Heart left ventricle (tissue), 16 donors: ENCODE measurements around the gene LRPAP1. TPM values are rescaled to one million over a fixed set of nuclear protein-coding genes. Genes with fewer than 3 reads are reported as not detected.

ENCODE experiments used
- ATAC-seq, 4 donors: fragments of 200-7000 bp; cut with Tn5 transposase; one replicate each; pipeline ENCODE4 v1.9.1; 2020 to 2022; ENCODE audit warnings: moderate library complexity in 4 of 4, mild to moderate bottlenecking in 3 of 4, moderate number of reproducible peaks in 1 of 4
- DNase-seq, 5 donors: peaks; one replicate each; pipeline ENCODE4 v3.0.0-alpha.2; 2020
- H3K27ac ChIP-seq, 12 donors: fragments of 200-600 bp; sonication (generic) in 4 of 12; one replicate each; pipeline versions ENCODE4 v1.5.0 to v1.8.0; 2016 to 2022; ENCODE audit warnings: mild to moderate bottlenecking in 2 of 12
- H3K27me3 ChIP-seq, 9 donors: fragments of 200-600 bp; sonication (generic) in 2 of 9; one replicate each; pipeline versions ENCODE4 v1.5.1 to v1.8.0; 2016 to 2022; ENCODE audit warnings: mild to moderate bottlenecking in 3 of 9
- H3K36me3 ChIP-seq, 9 donors: fragments of 200-600 bp; sonication (generic) in 2 of 9; one replicate each; pipeline versions ENCODE4 v1.5.0 to v1.8.0; 2018 to 2022; ENCODE audit warnings: mild to moderate bottlenecking in 2 of 9
- H3K4me1 ChIP-seq, 12 donors: fragments of 200-600 bp; sonication (generic) in 4 of 12; one replicate each; pipeline versions ENCODE4 v1.5.0 to v1.8.0; 2016 to 2022; ENCODE audit warnings: mild to moderate bottlenecking in 3 of 12
- H3K4me3 ChIP-seq, 12 donors: fragments of 200-600 bp; sonication (generic) in 4 of 12; one replicate each; pipeline versions ENCODE4 v1.5.0 to v1.8.0; 2017 to 2022; ENCODE audit warnings: mild to moderate bottlenecking in 9 of 12, moderate library complexity in 4 of 12
- H3K9me3 ChIP-seq, 12 donors: fragments of 200-600 bp; sonication (generic) in 4 of 12; one replicate each; pipeline versions ENCODE4 v1.5.0 to v1.8.0; 2016 to 2022; ENCODE audit warnings: mild to moderate bottlenecking in 1 of 12
- POLR2A ChIP-seq, 2 donors: fragments of 450-650 bp; IDR thresholded peaks; one replicate each; pipeline ENCODE4 v1.6.1; 2017; ENCODE audit warnings: antibody characterized with exemption in 2 of 2, mild to moderate bottlenecking in 2 of 2, moderate library complexity in 2 of 2
- WGBS, 4 donors: extraction: QIAGEN DNeasy Blood & Tissue Kit in 2 of 4; methylation state at CpG; one replicate each; pipeline versions ENCODE4 v1.1.5 to v1.1.7; 2013 to 2018; 5-methylcytosine and 5-hydroxymethylcytosine counted together
- intact Hi-C, 10 donors: fragments of 100-400 bp; cut with DNase I; formaldehyde crosslinking; loops; one replicate each; pipeline versions ENCODE4 v1.11.1 to v1.14.2; 2022
- polyA plus RNA-seq, 2 donors: library from polyadenylated mRNA; stranded (reverse); fragments of 200-250 nt; gene quantifications; one replicate each; pipeline ENCODE4 v1.2.3, GENCODE V29; 2013
- total RNA-seq, 9 donors: library from RNA; depleted of rRNA in 2 of 9; stranded (reverse); fragments of >200 nt in 2 of 9; fragmentation: NEBNext Ultra II Directional in 3 of 9; extraction: Animal tissue kit (Norgen Biotek cat#: 25700) in 3 of 9; gene quantifications; one replicate each; pipeline versions ENCODE4 v1.1.0 to v1.2.4, GENCODE V29; 2016 to 2023
- TF ChIP-seq, protein P1 (sequence below), 12 donors: fragments of 200-600 bp; sonication (generic) in 4 of 12; IDR thresholded peaks; one replicate each; pipeline versions ENCODE4 v1.5.0 to v1.8.0; 2018 to 2022; ENCODE audit warnings: antibody characterized with exemption in 12 of 12, mild to moderate bottlenecking in 5 of 12
- donor health status: ischemic (EF 13 %, LVEDD 7.1; RV severe dilation, severe dysfunction).
- donor health status: healthy with polysubstance abuse.
- donor health status: DM: no; HTN: yes; CAD: no.
- donor health status: DM: no; HTN: no; CAD: no.
- donor health status: ischemic (EF 25% LVEDD 6.9; RV normal size, moderate dysfunction).
- donor health status: ischemic (EF 25% LVEDD 5.7; RV mildly dilated, moderate dysfunction).
- donor health status: healthy.
- donor health status: DM: yes; HTN: yes; CAD: no.
- donor health status: ischemic (EF 35%, LVEDD 5.7; RV mildly dilated, moderate dysfunction).
- donor health status: nonischemic (EF 11% LVEDD 7.7; RV severe dilation, severe dysfunction).
- donor health status: DM: yes; HTN: yes; CAD: no.
- donor health status: PGD.
- donor health status: ischemic (EF 29% LVEDD 5.4; RV normal size, mild dysfunction).
- donor health status: nonischemic (EF 23%, LVEDD 6.1; RV moderate dilation, normal function).

The LRPAP1 gene
- total and polyA plus RNA-seq, 11 donors = 105 to 389 (median 283) TPM

DNA sequence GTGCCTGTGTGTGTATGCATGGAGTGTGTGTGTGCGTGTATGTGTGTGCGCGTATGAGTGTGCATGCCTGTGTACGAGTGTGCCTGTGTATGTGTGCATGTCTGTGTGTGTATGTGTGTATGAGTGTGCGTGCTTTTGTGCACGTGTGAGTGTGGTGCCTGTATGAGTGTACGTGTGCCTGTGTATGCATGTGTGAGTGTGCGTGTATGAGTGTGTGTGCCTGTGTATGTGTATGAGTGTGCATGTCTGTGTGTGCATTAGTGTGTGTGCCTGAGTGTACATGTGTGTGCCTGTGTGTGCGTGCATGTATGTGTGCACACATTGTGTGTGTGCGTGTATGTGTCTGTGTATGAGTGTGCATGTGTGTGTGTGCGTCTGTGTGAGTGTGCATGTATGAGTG lies 63.4 kb downstream of the LRPAP1 start:
- TF ChIP-seq, protein P1, sequence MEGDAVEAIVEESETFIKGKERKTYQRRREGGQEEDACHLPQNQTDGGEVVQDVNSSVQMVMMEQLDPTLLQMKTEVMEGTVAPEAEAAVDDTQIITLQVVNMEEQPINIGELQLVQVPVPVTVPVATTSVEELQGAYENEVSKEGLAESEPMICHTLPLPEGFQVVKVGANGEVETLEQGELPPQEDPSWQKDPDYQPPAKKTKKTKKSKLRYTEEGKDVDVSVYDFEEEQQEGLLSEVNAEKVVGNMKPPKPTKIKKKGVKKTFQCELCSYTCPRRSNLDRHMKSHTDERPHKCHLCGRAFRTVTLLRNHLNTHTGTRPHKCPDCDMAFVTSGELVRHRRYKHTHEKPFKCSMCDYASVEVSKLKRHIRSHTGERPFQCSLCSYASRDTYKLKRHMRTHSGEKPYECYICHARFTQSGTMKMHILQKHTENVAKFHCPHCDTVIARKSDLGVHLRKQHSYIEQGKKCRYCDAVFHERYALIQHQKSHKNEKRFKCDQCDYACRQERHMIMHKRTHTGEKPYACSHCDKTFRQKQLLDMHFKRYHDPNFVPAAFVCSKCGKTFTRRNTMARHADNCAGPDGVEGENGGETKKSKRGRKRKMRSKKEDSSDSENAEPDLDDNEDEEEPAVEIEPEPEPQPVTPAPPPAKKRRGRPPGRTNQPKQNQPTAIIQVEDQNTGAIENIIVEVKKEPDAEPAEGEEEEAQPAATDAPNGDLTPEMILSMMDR (IDR thresholded peaks at IDR 0.05) = no peak
- no peak for TF ChIP-seq POLR2A (IDR thresholded peaks at IDR 0.05)
- peak overlapping the region in 4 of 12 donors; percentile 31 to 82 (median 72) for H3K27ac ChIP-seq
- WGBS, 4 donors = 83 to 95% (median 90%) methylated on average over 11 of the region's 11 CpGs
- ATAC-seq = no peak
- peaks cover 0 to 13% (median 3%) of the 10 kb centered on the region in 9 donors for H3K27me3 ChIP-seq
- H3K9me3 ChIP-seq = no peaks in the 10 kb centered on the region
- DNase-seq = no peak
- no peaks in the 10 kb centered on the region for H3K36me3 ChIP-seq
- peaks cover 0 to 74% (median 17%) of the 10 kb centered on the region in 12 donors for H3K4me1 ChIP-seq
- intact Hi-C loops = no loop called here
- no peak overlapping the region for H3K4me3 ChIP-seq

DNA sequence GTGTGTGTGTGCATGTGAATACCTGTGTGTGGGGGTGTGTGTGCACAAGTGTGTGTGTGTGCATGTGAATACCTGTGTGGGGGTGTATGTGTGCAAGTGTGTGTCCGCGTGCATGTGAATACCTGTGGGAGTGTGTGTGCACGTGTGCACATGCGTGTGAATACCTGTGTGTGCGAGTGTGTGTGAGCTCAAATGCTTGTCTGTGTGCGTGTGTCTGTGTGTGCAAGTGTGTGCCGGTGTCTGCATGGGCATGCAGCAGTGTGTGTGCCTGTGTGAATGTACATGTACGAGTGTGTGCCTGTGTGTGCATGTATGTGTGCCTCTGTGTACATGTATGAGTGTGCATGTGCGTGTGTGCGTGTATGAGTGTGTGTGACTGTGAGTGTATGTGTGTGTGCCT lies 64.1 kb downstream of the LRPAP1 start:
- WGBS, 4 donors = 89 to 97% (median 91%) methylated on average over 10 of the region's 10 CpGs
- peaks cover 0 to 18% (median 9%) of the 10 kb centered on the region in 9 donors for H3K27me3 ChIP-seq

DNA sequence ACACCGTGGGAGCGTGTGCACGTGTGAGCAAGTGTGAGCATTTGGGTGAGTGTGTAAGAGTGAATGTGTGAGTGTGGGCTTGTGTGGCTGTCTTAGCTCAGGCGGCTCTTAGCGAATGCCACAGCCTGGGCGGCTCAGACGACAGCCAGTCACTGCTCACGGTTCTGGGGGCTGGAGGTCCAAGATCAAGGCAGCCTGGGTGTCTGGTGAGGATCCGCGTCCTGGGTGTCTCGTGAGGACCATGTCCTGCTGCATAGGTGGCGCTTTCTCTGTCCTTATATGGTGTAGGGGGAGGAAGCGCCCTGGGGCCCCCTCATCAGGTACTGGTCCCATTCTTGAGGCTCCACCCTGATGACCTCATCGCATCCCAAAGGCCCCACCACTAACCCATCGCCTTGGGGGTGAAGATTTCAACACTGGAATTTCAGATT lies 64.6 kb downstream of the LRPAP1 start:
- peaks cover 0 to 76% (median 14%) of the 10 kb centered on the region in 12 donors for H3K4me1 ChIP-seq
- H3K9me3 ChIP-seq = no peaks in the 10 kb centered on the region
- peak overlapping the region in 10 of 12 donors; percentile 47 to 98 (median 90) for H3K27ac ChIP-seq
- no peaks in the 10 kb centered on the region for H3K36me3 ChIP-seq
- no peak overlapping the region for H3K4me3 ChIP-seq
- H3K27me3 ChIP-seq = peaks cover 0 to 21% (median 9%) of the 10 kb centered on the region in 9 donors
- TF ChIP-seq POLR2A (IDR thresholded peaks at IDR 0.05) = no peak
- TF ChIP-seq, protein P1 (IDR thresholded peaks at IDR 0.05) = no peak
- intact Hi-C loops = no loop called here
- ATAC-seq (no peak), DNase-seq (peak in 2 of 5 donors; percentile 20 to 30)
- 46 to 72% (median 69%) methylated on average over 4 to 15 of the region's 15 CpGs for WGBS, 4 donors

More for the DNA sequence above, 64.1 kb downstream of the LRPAP1 start:
- no peaks in the 10 kb centered on the region for H3K9me3 ChIP-seq
- ATAC-seq = no peak
- H3K4me1 ChIP-seq = peaks cover 0 to 74% (median 15%) of the 10 kb centered on the region in 12 donors
- peak overlapping the region in 1 of 12 donors; percentile 95 for H3K27ac ChIP-seq
- intact Hi-C loops = no loop called here
- peak in 2 of 5 donors; percentile 14 to 41 for DNase-seq
- H3K36me3 ChIP-seq = no peaks in the 10 kb centered on the region
- no peak overlapping the region for H3K4me3 ChIP-seq
- TF ChIP-seq, protein P1 (IDR thresholded peaks at IDR 0.05) = no peak
- TF ChIP-seq POLR2A (IDR thresholded peaks at IDR 0.05) = no peak

DNA sequence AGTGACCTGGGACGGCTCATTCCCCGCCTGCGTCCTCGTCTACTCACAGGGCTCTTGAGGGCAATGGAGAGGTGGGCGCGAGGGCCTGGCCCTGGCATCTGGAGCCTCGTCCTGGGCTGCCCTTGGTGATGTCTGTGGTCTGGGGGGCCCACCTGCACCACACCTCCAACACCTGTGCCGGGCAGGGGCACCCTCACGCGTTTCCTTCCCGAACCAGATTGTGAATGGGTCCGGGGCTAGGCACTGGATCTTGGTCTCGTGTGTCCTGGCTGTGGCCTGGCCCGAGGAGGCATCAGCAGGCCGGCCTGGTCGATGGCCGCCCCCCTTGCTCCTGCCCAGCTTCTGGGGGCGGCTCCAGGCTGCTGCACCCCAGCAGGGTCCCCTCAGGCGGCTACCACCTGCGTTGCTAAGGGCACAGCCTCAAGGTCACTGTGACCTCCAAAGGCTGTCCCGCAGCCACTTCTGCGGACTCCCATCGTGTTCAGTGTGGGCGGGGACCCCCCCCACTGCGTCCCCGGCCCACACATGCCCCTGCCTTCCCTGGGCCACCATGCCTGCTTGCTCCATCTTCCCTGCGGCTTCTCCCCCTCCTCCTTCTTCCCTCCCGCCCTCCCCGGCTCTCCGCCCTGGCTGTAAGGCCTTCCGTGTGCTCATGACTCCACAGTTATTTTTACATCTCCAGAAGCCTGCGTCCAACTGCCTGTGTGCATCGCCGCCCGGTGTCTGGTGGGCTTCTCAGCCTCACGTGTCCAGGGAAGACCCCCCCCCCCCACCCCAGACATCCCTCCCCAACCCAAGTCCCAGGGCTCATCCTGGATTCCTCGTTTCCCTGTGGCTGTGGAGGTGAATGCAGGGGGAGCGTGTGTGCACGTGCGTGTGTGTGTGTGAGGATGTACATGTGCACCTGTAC lies 65.3 kb downstream of the LRPAP1 start:
- peak overlapping the region in 4 of 12 donors; percentile 13 to 80 (median 70) for H3K4me3 ChIP-seq
- no peaks in the 10 kb centered on the region for H3K9me3 ChIP-seq
- H3K27ac ChIP-seq = peak overlapping the region; percentile 47 to 98 (median 88)
- no peaks in the 10 kb centered on the region for H3K36me3 ChIP-seq
- intact Hi-C loops = no loop called here
- ATAC-seq (peak in 3 of 4 donors; percentile 8 to 41 (median 40)), DNase-seq (peak in 3 of 5 donors; percentile 47 to 61 (median 55))
- peaks cover 0 to 76% (median 18%) of the 10 kb centered on the region in 12 donors for H3K4me1 ChIP-seq
- WGBS, 4 donors = 44 to 54% (median 52%) methylated on average over 27 to 40 of the region's 40 CpGs
- peaks cover 0 to 24% (median 9%) of the 10 kb centered on the region in 9 donors for H3K27me3 ChIP-seq
- TF ChIP-seq, protein P1 (IDR thresholded peaks at IDR 0.05) = no peak
- no peak for TF ChIP-seq POLR2A (IDR thresholded peaks at IDR 0.05)
